Neural progenitor cell (in vitro differentiated cells): ENCODE results near the gene SCN7A. TPM values are rescaled to one million over a fixed set of nuclear protein-coding genes. Genes with fewer than 3 reads are reported as not detected.

Experiments
- DNase-seq: peaks from one replicate; pipeline ENCODE4 v3.0.0-alpha.2; 2016; ENCODE audit warnings: low spot score
- H2AFZ ChIP-seq: fragments of 200-600 bp; sonication (generic); replicated peaks from 2 replicates; pipeline ENCODE4 v1.6.1; 2016; ENCODE audit warnings: antibody characterized with exemption
- H3F3A ChIP-seq: fragments of 200-600 bp; sonication (generic); 2 replicates; pipeline ENCODE4 v1.6.1; 2016; ENCODE audit warnings: antibody characterized with exemption, low read depth
- H3K27ac ChIP-seq: fragments of 200-600 bp; sonication (generic); 2 replicates; pipeline ENCODE4 v1.5.1; 2016; ENCODE audit warnings: mild to moderate bottlenecking
- H3K27me3 ChIP-seq: fragments of 200-600 bp; sonication (generic); 2 replicates; pipeline ENCODE4 v1.6.1; 2016; ENCODE audit warnings: mild to moderate bottlenecking, moderate library complexity
- H3K36me3 ChIP-seq: fragments of 200-600 bp; sonication (generic); 2 replicates; pipeline ENCODE4 v1.5.1; 2016
- H3K4me1 ChIP-seq: fragments of 200-600 bp; sonication (generic); 2 replicates; pipeline ENCODE4 v1.6.1; 2016; ENCODE audit warnings: mixed run types
- H3K4me2 ChIP-seq: fragments of 200-600 bp; sonication (generic); 2 replicates; pipeline ENCODE4 v1.6.1; 2016
- H3K4me3 ChIP-seq: fragments of 200-600 bp; sonication (generic); 2 replicates; pipeline ENCODE4 v1.5.1; 2016
- H3K79me2 ChIP-seq: fragments of 200-600 bp; sonication (generic); 2 replicates; pipeline ENCODE4 v1.6.1; 2016; ENCODE audit warnings: low read depth
- H3K9ac ChIP-seq: fragments of 200-600 bp; sonication (generic); 2 replicates; pipeline ENCODE4 v1.6.1; 2016
- H3K9me3 ChIP-seq: fragments of 200-600 bp; sonication (generic); 2 replicates; pipeline ENCODE4 v1.5.1; 2016; ENCODE audit warnings: low read depth
- H4K20me1 ChIP-seq: fragments of 200-600 bp; sonication (generic); 2 replicates; pipeline ENCODE4 v1.6.1; 2016; ENCODE audit warnings: low read depth
- H3K27ac Mint-ChIP-seq: 3 replicates; pipeline ENCODE4 v1.8.0; 2021; ENCODE audit warnings: mixed read lengths
- H3K27me3 Mint-ChIP-seq: 2 replicates; pipeline ENCODE4 v1.8.0; 2022; ENCODE audit warnings: low read depth, mild to moderate bottlenecking, inconsistent platforms, moderate library complexity, mixed read lengths; ENCODE audit not compliant: insufficient read depth
- H3K36me3 Mint-ChIP-seq: 3 replicates; pipeline ENCODE4 v1.8.0; 2021; ENCODE audit warnings: mixed read lengths
- H3K4me1 Mint-ChIP-seq: 3 replicates; pipeline ENCODE4 v1.8.0; 2021; ENCODE audit warnings: mixed read lengths
- H3K4me3 Mint-ChIP-seq: 3 replicates; pipeline ENCODE4 v1.8.0; 2021; ENCODE audit warnings: mild to moderate bottlenecking, moderate library complexity, mixed read lengths
- H3K9me3 Mint-ChIP-seq: 3 replicates; pipeline ENCODE4 v1.8.0; 2020; ENCODE audit warnings: mixed read lengths
- CTCF ChIP-seq: fragments of 200-600 bp; sonication (generic); IDR thresholded peaks from 2 replicates; pipeline ENCODE4 v1.5.1; 2017; ENCODE audit warnings: antibody characterized with exemption, mild to moderate bottlenecking
- EZH2 ChIP-seq: fragments of 200-600 bp; sonication (generic); IDR thresholded peaks from 2 replicates; pipeline ENCODE4 v1.6.1; 2017; ENCODE audit warnings: antibody characterized with exemption, mild to moderate bottlenecking, moderate library complexity
- EZH2phosphoT487 ChIP-seq: fragments of 200-600 bp; sonication (generic); IDR thresholded peaks from 2 replicates; pipeline ENCODE4 v1.6.1; 2017; ENCODE audit warnings: antibody characterized with exemption
- total RNA-seq: library from RNA; depleted of rRNA; stranded (reverse); fragments of >200 nt; gene quantifications from 2 replicates; pipeline ENCODE4 v1.2.3, GENCODE V29; 2015; ENCODE audit warnings: low replicate concordance

Gene SCN7A
- total RNA-seq, 1 donor from 2014 or later, result 1.0 TPM

GRCh38 chr2:166405569-166405926, 88.5 kb downstream of the SCN7A start:
- DNase-seq, result no peak
- Histone ChIP-seq H2AFZ (no peak overlapping the region), H3K9me3 (no peaks in the 10 kb centered on the region), H3K27me3 (no peaks in the 10 kb centered on the region), H3K27ac (no peak overlapping the region), H3K79me2 (no peaks in the 10 kb centered on the region), H3K9ac (no peak overlapping the region), H3K36me3 (no peaks in the 10 kb centered on the region), H3K4me1 (no peaks in the 10 kb centered on the region), H3K4me2 (no peak overlapping the region), H4K20me1 (no peaks in the 10 kb centered on the region), H3K4me3 (no peak overlapping the region), H3F3A (no peaks in the 10 kb centered on the region)
- TF ChIP-seq CTCF (no peak), EZH2phosphoT487 (no peak), EZH2 (no peak)
- Mint-ChIP-seq H3K27ac (no peak overlapping the region), H3K27me3 (no peaks in the 10 kb centered on the region), H3K36me3 (no peaks in the 10 kb centered on the region), H3K9me3 (no peaks in the 10 kb centered on the region), H3K4me1 (no peaks in the 10 kb centered on the region), H3K4me3 (no peak overlapping the region)

GRCh38 chr2:166404831-166405568, 89.0 kb downstream of the SCN7A start:
- Histone ChIP-seq H3K9me3 (no peaks in the 10 kb centered on the region), H3F3A (no peaks in the 10 kb centered on the region), H3K4me1 (no peaks in the 10 kb centered on the region), H3K27ac (no peak overlapping the region), H3K9ac (no peak overlapping the region), H2AFZ (no peak overlapping the region), H3K4me2 (no peak overlapping the region), H3K27me3 (no peaks in the 10 kb centered on the region), H3K36me3 (no peaks in the 10 kb centered on the region), H3K4me3 (no peak overlapping the region), H3K79me2 (no peaks in the 10 kb centered on the region), H4K20me1 (no peaks in the 10 kb centered on the region)
- Mint-ChIP-seq H3K4me3 (no peak overlapping the region), H3K27me3 (no peaks in the 10 kb centered on the region), H3K9me3 (no peaks in the 10 kb centered on the region), H3K27ac (no peak overlapping the region), H3K4me1 (no peaks in the 10 kb centered on the region), H3K36me3 (no peaks in the 10 kb centered on the region)
- DNase-seq, result no peak
- TF ChIP-seq CTCF, result no peak
- TF ChIP-seq EZH2, result no peak
- TF ChIP-seq EZH2phosphoT487, result no peak

- no peak overlapping the region for H3K27ac Mint-ChIP-seq
- Histone ChIP-seq H2AFZ (no peak overlapping the region), H3K9ac (no peak overlapping the region), H3K27ac (no peak overlapping the region), H3K4me2 (no peak overlapping the region), H3K4me3 (no peak overlapping the region), H3K27me3 (no peaks in the 10 kb centered on the region), H4K20me1 (no peaks in the 10 kb centered on the region), H3K36me3 (no peaks in the 10 kb centered on the region), H3K79me2 (no peaks in the 10 kb centered on the region), H3F3A (no peaks in the 10 kb centered on the region), H3K9me3 (no peaks in the 10 kb centered on the region), H3K4me1 (no peaks in the 10 kb centered on the region)
- H3K4me1 Mint-ChIP-seq, result no peaks in the 10 kb centered on the region
- H3K36me3 Mint-ChIP-seq, result no peaks in the 10 kb centered on the region
- no peak overlapping the region for H3K4me3 Mint-ChIP-seq
- no peak for TF ChIP-seq EZH2
- TF ChIP-seq EZH2phosphoT487, result no peak
- no peak for TF ChIP-seq CTCF
- no peaks in the 10 kb centered on the region for H3K9me3 Mint-ChIP-seq
- peaks cover 3% of the 10 kb centered on the region for H3K27me3 Mint-ChIP-seq
- DNase-seq, result no peak
Observed at GRCh38 chr2:166394245-166394644, 99.8 kb downstream of the SCN7A start.
